HG03469 (cell line): ENCODE data around the gene FAIM2.

ENCODE experiments used
- ATAC-seq: cut with Tn5 transposase; IDR thresholded peaks from one replicate; pipeline ENCODE4 v1.9.1; 2021; ENCODE audit warnings: mild to moderate bottlenecking, moderate library complexity, moderate number of reproducible peaks; ENCODE audit not compliant: unreplicated experiment

The FAIM2 gene

DNA sequence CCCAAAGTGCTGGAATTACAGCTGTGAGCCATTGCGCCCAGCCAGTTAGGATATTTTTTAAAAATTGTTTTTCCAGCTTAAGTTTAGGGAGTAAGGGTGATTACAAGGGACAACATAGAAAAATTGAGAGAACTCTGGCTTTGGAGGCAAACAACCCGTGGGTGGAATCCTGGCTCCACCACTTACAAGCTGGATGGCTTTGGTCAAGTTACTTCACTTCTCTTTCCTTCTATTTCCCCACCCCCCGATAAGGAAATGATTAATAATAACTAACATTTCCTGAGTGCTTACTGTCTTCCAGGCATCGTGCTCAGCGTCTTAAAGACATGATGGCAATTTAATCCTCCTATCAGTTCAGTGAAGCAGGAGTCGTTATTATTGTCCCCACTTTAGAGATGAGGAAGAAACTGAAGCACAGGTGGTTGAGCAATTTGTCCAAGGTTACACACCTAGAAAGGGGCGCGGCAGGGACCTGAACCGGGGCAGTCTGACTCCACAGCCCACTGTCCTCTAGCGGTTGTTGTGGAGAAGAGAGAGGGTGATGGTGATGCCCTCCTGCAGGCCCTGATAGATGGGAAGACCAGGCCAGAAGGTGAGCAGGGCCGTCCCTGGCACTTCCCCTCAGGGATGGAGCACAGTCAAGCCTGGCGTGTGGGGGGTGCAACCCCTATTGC is 16.7 kb upstream of the FAIM2 start:
- ATAC-seq: no peak

- no peak for ATAC-seq
These were observed 14.1 kb upstream of the FAIM2 start for GRCh38 chr12:49917788-49918173.

DNA sequence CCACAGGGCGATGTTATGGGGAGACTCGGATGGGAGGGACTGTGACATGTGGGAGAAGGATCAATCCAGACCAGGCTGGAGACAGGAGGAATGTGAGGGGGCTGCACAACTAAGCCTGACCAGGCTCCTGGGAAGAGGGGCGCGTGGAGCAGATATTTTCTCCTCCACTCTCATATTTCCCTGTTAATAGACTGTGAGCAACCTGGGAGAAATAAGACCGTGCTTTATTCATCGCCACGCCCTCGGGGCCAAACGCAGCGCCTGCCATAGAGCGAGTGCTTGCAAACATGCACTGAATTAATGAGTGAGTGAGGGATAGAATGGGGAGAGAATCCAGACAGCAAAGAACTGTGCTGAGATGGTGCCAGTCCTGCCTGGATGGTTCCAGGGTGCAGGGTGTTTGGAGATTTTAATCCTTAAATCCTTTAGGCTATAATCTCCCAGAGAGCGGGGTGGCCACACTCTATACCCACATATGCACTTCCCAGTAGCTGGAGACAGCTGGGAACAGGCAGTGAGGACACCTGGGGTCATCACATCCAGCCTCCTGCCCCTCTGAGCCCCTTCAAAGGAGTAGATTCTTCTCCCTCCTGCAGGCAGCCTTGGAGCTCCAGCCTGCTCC is 13.6 kb upstream of the FAIM2 start:
- no peak for ATAC-seq

- no peak for ATAC-seq
These were observed 12.6 kb upstream of the FAIM2 start for GRCh38 chr12:49916129-49916919.

DNA sequence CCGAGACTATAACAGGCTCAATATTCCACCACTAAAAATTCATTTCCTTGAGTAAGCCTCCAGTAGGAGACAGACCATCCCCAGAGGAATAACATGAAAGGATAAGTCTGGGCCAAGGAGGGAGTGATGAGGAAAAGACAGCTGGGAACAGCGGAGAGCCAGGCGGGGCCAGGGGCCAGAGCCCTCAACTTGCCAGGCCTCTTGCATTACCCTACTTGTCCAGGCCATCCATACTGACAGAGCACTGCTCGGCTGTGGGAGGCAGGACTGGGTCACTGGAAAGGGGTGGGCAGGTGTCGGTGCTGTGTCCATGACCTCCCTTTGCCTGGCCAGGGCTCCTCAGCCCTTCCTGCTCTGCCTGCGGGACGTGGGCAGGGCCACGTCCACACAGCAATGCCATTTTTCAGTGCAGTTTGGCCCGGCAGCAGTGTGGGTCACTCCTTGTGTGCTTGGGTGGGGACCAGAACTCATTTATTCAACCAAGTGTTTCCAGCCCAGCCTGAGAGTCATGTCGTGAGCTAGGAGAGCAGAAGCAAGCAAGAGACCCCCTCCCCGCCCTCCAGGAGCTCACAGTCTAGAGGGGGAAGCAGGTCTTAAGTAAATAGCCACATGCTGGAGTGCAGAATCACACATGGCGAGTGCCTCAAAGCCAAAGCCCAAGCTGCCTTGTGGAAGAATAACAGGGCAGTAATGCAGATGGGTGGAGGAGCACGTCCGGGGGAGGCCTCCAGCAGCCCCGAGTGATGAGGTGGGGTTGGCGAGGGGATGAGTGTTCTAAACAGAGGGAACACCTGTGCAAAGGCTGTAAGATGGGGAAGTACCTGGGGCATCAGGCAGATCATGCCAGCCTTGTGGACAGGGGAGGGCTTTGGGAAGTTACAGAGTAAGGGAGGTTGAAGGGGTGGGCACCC is 8.9 kb upstream of the FAIM2 start:
- no peak for ATAC-seq

GRCh38 chr12:49911213-49911605 is 7.5 kb upstream of the FAIM2 start:
- no peak for ATAC-seq

DNA sequence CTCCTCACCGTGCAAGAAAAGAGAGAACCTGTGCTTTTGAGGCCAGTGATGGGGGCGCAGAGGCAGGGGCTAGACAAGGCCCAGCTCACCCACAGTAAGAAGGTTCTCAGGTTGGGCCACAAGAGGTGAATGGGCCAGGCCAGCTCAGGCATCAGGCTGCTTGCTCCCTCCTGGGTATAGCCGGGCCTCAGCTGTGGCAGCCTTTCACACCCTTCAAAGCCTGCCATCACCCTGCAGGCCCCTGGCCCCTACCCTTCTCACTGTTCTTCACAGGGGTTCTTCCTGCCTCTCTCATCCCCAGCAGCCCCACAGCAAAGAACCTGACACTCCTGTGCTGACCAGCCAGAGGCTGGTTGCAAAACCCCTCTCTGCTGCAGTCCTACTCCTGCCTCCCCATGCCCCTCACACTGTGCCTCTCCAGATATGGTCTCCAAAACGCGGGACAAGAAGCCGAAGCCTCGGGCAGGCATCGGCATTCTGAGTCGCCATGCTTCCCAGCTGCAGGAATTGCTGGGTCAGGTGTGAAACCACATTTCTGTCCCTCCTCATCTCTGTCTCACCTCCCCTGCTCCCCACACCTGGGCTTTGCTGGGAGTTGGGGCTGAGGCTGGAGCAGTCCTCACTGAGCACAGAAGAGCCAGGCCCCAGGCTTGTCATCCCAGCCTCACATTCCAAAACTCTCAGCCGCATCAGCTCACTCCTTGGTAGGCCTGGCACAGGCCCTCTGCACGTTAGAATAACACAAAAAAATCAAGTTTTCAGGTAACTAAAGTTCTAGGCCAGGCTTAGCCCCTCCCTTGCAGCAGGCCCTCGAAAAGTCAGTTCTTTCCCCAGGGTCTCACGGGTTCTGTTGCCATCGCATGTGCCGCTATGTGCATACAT is 6.9 kb upstream of the FAIM2 start:
- ATAC-seq: no peak

DNA sequence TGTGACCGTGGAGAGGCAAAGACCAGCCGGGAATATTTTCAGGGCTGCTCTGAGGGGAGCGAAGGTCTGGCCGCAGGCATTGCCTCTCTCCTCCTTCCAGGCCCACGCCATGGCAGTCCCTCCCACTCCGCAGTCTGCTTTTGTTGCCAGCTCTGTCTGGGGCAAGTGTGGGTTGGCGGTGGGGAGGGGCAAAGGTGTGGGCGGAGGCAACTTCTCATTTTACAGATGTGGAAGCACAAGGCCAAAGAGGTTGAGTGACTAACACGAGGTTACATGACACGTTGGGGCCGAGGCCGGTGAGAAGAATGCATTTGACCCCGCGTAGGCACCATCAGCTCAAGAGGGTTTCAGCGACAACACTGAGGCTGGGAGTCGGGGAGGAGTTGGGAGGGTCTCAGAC is 6.1 kb upstream of the FAIM2 start:
- ATAC-seq: no peak

GRCh38 chr12:49909356-49909755 is 5.7 kb upstream of the FAIM2 start:
- ATAC-seq: no peak

DNA sequence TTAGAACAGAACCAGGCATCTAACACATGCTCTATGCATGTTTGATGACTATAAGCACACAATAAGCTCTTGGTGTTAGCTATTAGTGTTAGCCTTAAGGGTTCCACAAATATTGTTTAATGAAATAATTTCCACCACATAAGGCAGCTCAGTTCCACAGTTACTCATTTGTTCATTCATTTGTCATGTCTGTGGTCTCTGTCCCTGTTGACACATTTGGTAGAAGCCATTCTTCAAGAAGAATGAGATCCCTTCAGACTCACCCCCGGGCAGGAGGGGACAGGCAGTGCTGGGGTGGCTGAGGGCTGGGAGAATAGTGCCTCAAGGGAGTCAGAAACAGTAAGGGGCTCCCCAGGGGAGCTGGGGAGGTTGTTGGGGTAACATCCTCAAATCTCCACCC is 3.7 kb upstream of the FAIM2 start:
- no peak for ATAC-seq

- ATAC-seq: no peak
These were observed 2.1 kb upstream of the FAIM2 start for GRCh38 chr12:49905718-49906314.

- no peak for ATAC-seq
These were observed 901 bp upstream of the FAIM2 start for GRCh38 chr12:49904601-49905000.

GRCh38 chr12:49903351-49903699 is 375 bp downstream of the FAIM2 start:
- ATAC-seq: no peak

GRCh38 chr12:49902399-49903350 is 1.0 kb downstream of the FAIM2 start:
- ATAC-seq: no peak

GRCh38 chr12:49901986-49902385 is 1.7 kb downstream of the FAIM2 start:
- no peak for ATAC-seq

DNA sequence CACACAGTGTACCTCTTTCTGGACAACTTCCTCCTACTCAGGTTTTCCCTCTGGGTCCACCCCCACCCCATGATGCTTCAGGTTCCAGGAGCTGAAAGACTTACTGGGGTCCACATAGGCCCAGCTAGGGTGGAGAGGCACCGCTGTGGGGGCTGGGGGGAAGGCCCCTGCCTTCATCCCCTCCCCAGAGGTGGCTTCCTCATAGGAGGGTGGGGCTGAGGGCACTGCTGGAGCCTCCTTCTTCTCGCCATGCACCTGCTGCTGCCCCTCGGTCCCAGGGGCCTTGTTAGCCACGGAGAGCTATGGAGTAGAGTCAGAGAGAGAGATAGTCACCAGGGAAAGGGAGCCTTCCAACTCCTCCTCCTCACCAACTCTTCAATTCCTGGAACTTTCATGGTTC is 2.7 kb downstream of the FAIM2 start:
- ATAC-seq: no peak

- no peak for ATAC-seq
These were observed 3.3 kb downstream of the FAIM2 start for GRCh38 chr12:49900371-49900770.

DNA sequence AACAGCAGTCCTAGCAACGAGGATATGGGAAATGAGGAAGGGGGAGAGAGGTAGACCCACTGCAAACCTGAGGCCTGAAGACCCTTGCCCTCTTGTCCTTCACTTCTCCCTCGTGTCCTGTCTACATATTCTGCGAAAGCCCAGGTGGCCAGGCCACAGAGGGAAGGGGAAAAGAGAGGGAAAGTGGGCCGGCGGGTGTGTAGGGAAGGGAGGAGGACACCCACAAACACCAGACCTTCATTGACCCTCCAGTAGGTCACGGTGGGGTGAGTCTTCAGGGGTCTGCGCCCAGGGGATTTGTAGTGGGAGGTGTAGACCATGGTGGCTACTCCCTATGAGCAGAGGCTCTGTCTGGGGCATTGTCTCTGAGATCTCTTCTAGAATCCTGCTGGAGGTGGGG is 3.8 kb downstream of the FAIM2 start:
- ATAC-seq: no peak
